A549 (cell line): ENCODE measurements around the gene OR10G2.

Experiments used
- CBX8 ChIP-seq: fragments of 200-600 bp; sonication (generic); IDR thresholded peaks from 2 replicates; pipeline ENCODE4 v1.6.1; 2016
- EP300 ChIP-seq, 2 experiments: fragments of >200 bp; sonication (Bioruptor Twin); formaldehyde crosslinking; IDR thresholded peaks; 2 replicates in 1 of 2; 3 replicates in 1 of 2; pipeline ENCODE4 v1.6.1; 2016 to 2017
- HOXA7 ChIP-seq: fragments of 250-450 bp; sonication (Bioruptor Pico); IDR thresholded peaks from 2 replicates; pipeline ENCODE4 v1.5.0; 2020; ENCODE audit warnings: mild to moderate bottlenecking, moderate library complexity
- JUNB ChIP-seq: fragments of >200 bp; sonication (Bioruptor Twin); formaldehyde crosslinking; IDR thresholded peaks from 2 replicates; pipeline ENCODE4 v1.6.1; 2016
- KDM1A ChIP-seq: fragments of 200-600 bp; sonication (generic); IDR thresholded peaks from 2 replicates; pipeline ENCODE4 v1.6.1; 2016; ENCODE audit warnings: low read depth, mild to moderate bottlenecking
- MAFK ChIP-seq: fragments of 450-650 bp; IDR thresholded peaks from 2 replicates; pipeline ENCODE4 v1.6.1; 2014; ENCODE audit not compliant: partially characterized antibody
- MAZ ChIP-seq: fragments of 150-350 bp; IDR thresholded peaks from 2 replicates; pipeline ENCODE4 v1.6.1; 2014; ENCODE audit warnings: antibody characterized with exemption, low read depth, low read length, borderline replicate concordance
- SMC3 ChIP-seq: fragments of >200 bp; sonication (Bioruptor Twin); formaldehyde crosslinking; IDR thresholded peaks from 3 replicates; pipeline ENCODE4 v1.6.1; 2018; ENCODE audit warnings: inconsistent platforms
- SREBF2 ChIP-seq: fragments of 450-650 bp; IDR thresholded peaks from 2 replicates; pipeline ENCODE4 v1.6.1; 2014; ENCODE audit warnings: mild to moderate bottlenecking, moderate library complexity
- TP53 ChIP-seq: fragments of 250-450 bp; sonication (Bioruptor Pico); IDR thresholded peaks from 2 replicates; pipeline ENCODE4 v1.5.0; 2021; ENCODE audit warnings: mild to moderate bottlenecking, moderate library complexity
- ZC3H11A ChIP-seq: fragments of 450-650 bp; IDR thresholded peaks from 2 replicates; pipeline ENCODE4 v1.6.1; 2014; ENCODE audit warnings: antibody characterized with exemption, mild to moderate bottlenecking
- TF ChIP-seq, protein P1 (sequence below): fragments of >200 bp; sonication (Bioruptor Twin); formaldehyde crosslinking; IDR thresholded peaks from 3 replicates; pipeline ENCODE4 v1.5.1; 2016

DNA sequence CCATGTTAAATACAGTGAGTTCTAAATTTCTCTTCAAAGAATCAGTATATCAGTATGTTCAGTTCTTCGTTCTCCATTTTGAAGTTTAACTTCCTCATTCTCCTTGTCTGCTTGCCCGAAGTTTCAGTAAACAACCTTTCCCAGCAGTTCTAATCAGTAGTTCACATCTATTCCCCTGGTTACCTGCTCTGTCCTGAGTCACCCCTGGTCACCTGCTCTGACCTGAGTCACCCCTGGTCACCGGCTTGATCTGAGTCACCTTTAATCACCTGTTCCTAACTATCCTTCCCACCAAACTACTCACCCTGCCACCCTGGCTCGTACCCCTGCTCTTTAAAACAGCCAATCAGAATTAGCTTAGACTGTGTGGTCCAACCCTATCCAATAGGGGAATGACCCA is 45.4 kb downstream of the OR10G2 start:
- TF ChIP-seq JUNB = no peak
- no peak for TF ChIP-seq KDM1A
- TF ChIP-seq MAFK = no peak
- TF ChIP-seq, protein P1, sequence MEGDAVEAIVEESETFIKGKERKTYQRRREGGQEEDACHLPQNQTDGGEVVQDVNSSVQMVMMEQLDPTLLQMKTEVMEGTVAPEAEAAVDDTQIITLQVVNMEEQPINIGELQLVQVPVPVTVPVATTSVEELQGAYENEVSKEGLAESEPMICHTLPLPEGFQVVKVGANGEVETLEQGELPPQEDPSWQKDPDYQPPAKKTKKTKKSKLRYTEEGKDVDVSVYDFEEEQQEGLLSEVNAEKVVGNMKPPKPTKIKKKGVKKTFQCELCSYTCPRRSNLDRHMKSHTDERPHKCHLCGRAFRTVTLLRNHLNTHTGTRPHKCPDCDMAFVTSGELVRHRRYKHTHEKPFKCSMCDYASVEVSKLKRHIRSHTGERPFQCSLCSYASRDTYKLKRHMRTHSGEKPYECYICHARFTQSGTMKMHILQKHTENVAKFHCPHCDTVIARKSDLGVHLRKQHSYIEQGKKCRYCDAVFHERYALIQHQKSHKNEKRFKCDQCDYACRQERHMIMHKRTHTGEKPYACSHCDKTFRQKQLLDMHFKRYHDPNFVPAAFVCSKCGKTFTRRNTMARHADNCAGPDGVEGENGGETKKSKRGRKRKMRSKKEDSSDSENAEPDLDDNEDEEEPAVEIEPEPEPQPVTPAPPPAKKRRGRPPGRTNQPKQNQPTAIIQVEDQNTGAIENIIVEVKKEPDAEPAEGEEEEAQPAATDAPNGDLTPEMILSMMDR = no peak
- no peak for TF ChIP-seq TP53 (CRISPR knock-in tag)
- no peak for TF ChIP-seq SREBF2
- TF ChIP-seq MAZ = no peak
- no peak for TF ChIP-seq CBX8
- TF ChIP-seq SMC3 = no peak
- TF ChIP-seq EP300 (IDR thresholded peaks at IDR 0.05) = no peak
- no peak for TF ChIP-seq HOXA7 (CRISPR knock-in tag)
- no peak for TF ChIP-seq ZC3H11A
